ENCODE results near the gene GRK5.
A peak's percentile ranks its signal among the peaks of the same experiment; 100 is the strongest.

Gene GRK5

GRCh38 chr10:119454990-119455389 is 247.6 kb downstream of the GRK5 start:
- DNase-seq (ENCODE audit: low spot score) = no peak

GRCh38 chr10:119455609-119456434 is 248.5 kb downstream of the GRK5 start:
- TF ChIP-seq CTCF (IDR thresholded peaks at IDR 0.05; ENCODE audit: extremely low read depth, missing control alignments) = no peak
- peak; percentile 71 for DNase-seq (ENCODE audit: low spot score)

More at GRCh38 chr10:119454990-119455389, 247.6 kb downstream of the GRK5 start:
- no peak for TF ChIP-seq CTCF (IDR thresholded peaks at IDR 0.05; ENCODE audit: extremely low read depth, missing control alignments)

- no peak for TF ChIP-seq CTCF (IDR thresholded peaks at IDR 0.05; ENCODE audit: extremely low read depth, missing control alignments)
Measured at GRCh38 chr10:119456435-119456810, 249.1 kb downstream of the GRK5 start.

GRCh38 chr10:119457966-119458766 is 250.8 kb downstream of the GRK5 start:
- no peak for TF ChIP-seq CTCF (IDR thresholded peaks at IDR 0.05; ENCODE audit: extremely low read depth, missing control alignments)
- no peak for DNase-seq (ENCODE audit: low spot score)

More at GRCh38 chr10:119456435-119456810, 249.1 kb downstream of the GRK5 start:
- DNase-seq (ENCODE audit: low spot score) = no peak

- no peak for TF ChIP-seq CTCF (IDR thresholded peaks at IDR 0.05; ENCODE audit: extremely low read depth, missing control alignments)
- DNase-seq (ENCODE audit: low spot score) = no peak
Measured at GRCh38 chr10:119459681-119460340, 252.4 kb downstream of the GRK5 start.

GRCh38 chr10:119460369-119461195 is 253.2 kb downstream of the GRK5 start:
- DNase-seq (ENCODE audit: low spot score) = no peak
- TF ChIP-seq CTCF (IDR thresholded peaks at IDR 0.05; ENCODE audit: extremely low read depth, missing control alignments) = no peak

All from GM20000 (cell line).